Fibroblast of lung (primary cell): ENCODE measurements around the gene ATG4B.

Experiments
- CTCF ChIP-seq, 2 donors: IDR thresholded peaks in 1 of 2; conservative IDR thresholded peaks in 1 of 2; 1 replicate in 1 of 2; 2 replicates in 1 of 2; pipeline ENCODE4 v1.5.1; 2011 to 2012; ENCODE audit warnings: low read length in 2 of 2, control low read depth in 1 of 2, inconsistent platforms in 1 of 2, low read depth in 1 of 2, mild to moderate bottlenecking in 1 of 2
- EZH2 ChIP-seq: IDR thresholded peaks from 2 replicates; pipeline ENCODE4 v1.5.1; 2012; ENCODE audit warnings: low read length, control low read depth, mild to moderate bottlenecking; ENCODE audit errors: missing control alignments

- no peak for TF ChIP-seq CTCF (conservative IDR thresholded peaks at IDR 0.05 in 1 of 2, IDR thresholded peaks at IDR 0.05 in 1 of 2; ENCODE audit: low read depth in 1 of 2, low read length in 2 of 2)
- TF ChIP-seq EZH2, result no peak
These were observed 35.7 kb downstream of the ATG4B start for GRCh38 chr2:241673189-241673663.
